NB4 (cell line): ENCODE data around the gene IFNGR2.

Source experiments
- CTCF ChIP-seq: IDR thresholded peaks from one replicate; pipeline ENCODE4 v1.5.1; 2012; ENCODE audit warnings: low read depth, low read length
- MAX ChIP-seq: IDR thresholded peaks from 2 replicates; pipeline ENCODE4 v1.6.1; 2011; ENCODE audit warnings: low read depth, low read length
- MYC ChIP-seq: IDR thresholded peaks from 2 replicates; pipeline ENCODE4 v1.6.1; 2011; ENCODE audit warnings: low read depth, low read length
- POLR2A ChIP-seq: IDR thresholded peaks from 2 replicates; pipeline ENCODE4 v1.6.1; 2011; ENCODE audit warnings: mild to moderate bottlenecking; ENCODE audit not compliant: insufficient read length; ENCODE audit errors: extremely low read depth

DNA sequence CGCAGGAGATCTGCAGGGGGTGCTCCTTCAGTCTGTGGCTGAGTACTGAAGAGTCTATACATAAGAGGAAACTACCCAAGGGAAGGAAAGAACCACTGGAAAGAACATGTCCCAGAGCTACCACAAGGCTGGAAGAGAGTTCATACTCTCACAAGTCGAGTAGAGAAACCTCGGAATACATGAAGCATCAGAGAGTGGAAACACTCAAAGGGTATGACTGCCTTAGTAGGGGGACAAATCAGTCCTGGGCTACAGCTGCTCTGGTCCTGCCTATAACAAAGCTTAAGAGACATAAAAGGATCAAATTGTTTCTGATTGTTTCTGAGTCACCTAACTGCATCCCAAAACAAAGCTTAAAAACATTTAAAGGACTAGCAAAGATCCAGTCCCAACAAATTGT, 49.1 kb downstream of the IFNGR2 start:
- TF ChIP-seq POLR2A: no peak
- TF ChIP-seq CTCF: no peak
- TF ChIP-seq MAX: no peak
- TF ChIP-seq MYC: no peak
